ENCODE data around the gene ZNF33A. TPM values are rescaled to one million over a fixed set of nuclear protein-coding genes. Genes with fewer than 3 reads are reported as not detected.

Gene ZNF33A
- total and polyA plus RNA-seq, 2 experiments from 2014 or later: 20.3 to 32.6 TPM

GRCh38 chr10:38032886-38033285, 22.4 kb downstream of the ZNF33A start:
- Mint-ChIP-seq H3K36me3 (ENCODE audit: low read depth) (peaks cover 73% of the 10 kb centered on the region), H3K9me3 (no peaks in the 10 kb centered on the region), H3K27me3 (ENCODE audit: insufficient read depth, low read depth, poor library complexity) (no peaks in the 10 kb centered on the region), H3K4me1 (no peaks in the 10 kb centered on the region), H3K4me3 (no peak overlapping the region), H3K27ac (no peak overlapping the region)
- Histone ChIP-seq H3K4me2 (no peak overlapping the region), H3K9me2 (ENCODE audit: insufficient read depth) (no peaks in the 10 kb centered on the region), H3K4me1 (ENCODE audit: insufficient read depth) (no peaks in the 10 kb centered on the region), H3K4me3 (no peak overlapping the region), H3K36me3 (ENCODE audit: insufficient read depth) (peaks cover under 1% of the 10 kb centered on the region; the same call in 1 of the 2 replicates), H4K20me1 (replicated peaks; ENCODE audit: insufficient read depth) (peaks cover 3% of the 10 kb centered on the region; the same call in 1 of the 2 replicates), H2AFZ (no peak overlapping the region), H3K27me3 (ENCODE audit: insufficient read depth) (no peaks in the 10 kb centered on the region), H3F3A (replicated peaks; ENCODE audit: low read depth) (no peaks in the 10 kb centered on the region), H3K27ac (ENCODE audit: low read depth) (no peak overlapping the region), H3K79me2 (replicated peaks; ENCODE audit: insufficient read depth) (no peaks in the 10 kb centered on the region)
- TF ChIP-seq ETS1 (IDR thresholded peaks at IDR 0.05): no peak
- TF ChIP-seq STAT1 (IDR thresholded peaks at IDR 0.05; ENCODE audit: unreplicated experiment): no peak
- TF ChIP-seq REST (IDR thresholded peaks at IDR 0.05; ENCODE audit: unreplicated experiment): no peak
- no peak for TF ChIP-seq ZNF331 (CRISPR knock-in tag; IDR thresholded peaks at IDR 0.05; ENCODE audit: low read depth)
- no peak for TF ChIP-seq CREB1 (CRISPR knock-in tag; IDR thresholded peaks at IDR 0.05; ENCODE audit: low read depth)
- TF ChIP-seq EZH2phosphoT487 (IDR thresholded peaks at IDR 0.05; ENCODE audit: unreplicated experiment): no peak
- no peak for TF ChIP-seq ZNF114 (CRISPR knock-in tag; IDR thresholded peaks at IDR 0.05)
- no peak for TF ChIP-seq NANOG (IDR thresholded peaks at IDR 0.05; ENCODE audit: borderline replicate concordance)
- TF ChIP-seq CTCF (conservative IDR thresholded peaks at IDR 0.05; ENCODE audit: low read depth in 2 of 2): no peak
- no peak for TF ChIP-seq EZH2 (IDR thresholded peaks at IDR 0.05; ENCODE audit: low read depth, unreplicated experiment)
- no peak for TF ChIP-seq JUNB (IDR thresholded peaks at IDR 0.05; ENCODE audit: unreplicated experiment)
- no peak for TF ChIP-seq ZNF462 (CRISPR knock-in tag; IDR thresholded peaks at IDR 0.05)
- no peak for TF ChIP-seq POLR2AphosphoS5 (IDR thresholded peaks at IDR 0.05; ENCODE audit: low read depth)
- DNase-seq (ENCODE audit: low spot score): no peak
- no peak for ATAC-seq
